Transverse colon (tissue), 4 donors: Measurements from ENCODE around the gene RIC8A. TPM values are rescaled to one million over a fixed set of nuclear protein-coding genes. Genes with fewer than 3 reads are reported as not detected.
"Not testable (repeated sequence)": the region's sequence is repeated elsewhere in the genome, so short reads cannot be mapped to it uniquely, and the experiment has no call there.

ENCODE experiments used
- DNase-seq: peaks from one replicate; pipeline ENCODE4 v3.0.0-alpha.2; 2019
- H3K27ac ChIP-seq, 4 donors: fragments of 200-600 bp; sonication (generic); 2 replicates each; pipeline ENCODE4 v1.5.1; 2016 to 2018; ENCODE audit warnings: inconsistent platforms in 4 of 4
- H3K27me3 ChIP-seq: fragments of 200-600 bp; sonication (generic); 2 replicates; pipeline ENCODE4 v1.5.1; 2017; ENCODE audit warnings: inconsistent platforms
- H3K36me3 ChIP-seq, 4 donors: fragments of 200-600 bp; sonication (generic); 2 replicates each; pipeline ENCODE4 v1.5.1; 2017 to 2019; ENCODE audit warnings: inconsistent platforms in 4 of 4
- H3K4me1 ChIP-seq, 4 donors: fragments of 200-600 bp; sonication (generic); 2 replicates each; pipeline ENCODE4 v1.5.1; 2017 to 2020; ENCODE audit warnings: inconsistent platforms in 4 of 4
- H3K4me3 ChIP-seq, 4 donors: fragments of 200-600 bp; sonication (generic); 1 replicate in 1 of 4; 2 replicates in 3 of 4; pipeline versions ENCODE4 v1.5.1 to v1.6.1; 2017 to 2019; ENCODE audit warnings: inconsistent platforms in 4 of 4
- H3K9me3 ChIP-seq, 2 donors: fragments of 200-600 bp; sonication (generic); 2 replicates each; pipeline ENCODE4 v1.5.1; 2017 to 2019; ENCODE audit warnings: inconsistent platforms in 2 of 2
- CTCF ChIP-seq, 5 experiments: fragments of 200-600 bp in 3 of 5; fragments of 450-650 bp in 2 of 5; sonication (generic) in 3 of 5; IDR thresholded peaks; 1 replicate in 2 of 5; 2 replicates in 3 of 5; pipeline ENCODE4 v1.5.1; 2016 to 2017; ENCODE audit warnings: antibody characterized with exemption in 5 of 5, inconsistent platforms in 3 of 5, mild to moderate bottlenecking in 2 of 5, moderate library complexity in 1 of 5
- EP300 ChIP-seq: sonication (generic); formaldehyde crosslinking; IDR thresholded peaks from one replicate; pipeline ENCODE4 v1.6.1; 2017; ENCODE audit warnings: antibody characterized with exemption, low read depth
- POLR2A ChIP-seq: fragments of 450-650 bp; IDR thresholded peaks from one replicate; pipeline ENCODE4 v1.6.1; 2016; ENCODE audit warnings: antibody characterized with exemption, mild to moderate bottlenecking, moderate library complexity
- POLR2AphosphoS5 ChIP-seq, 3 donors: sonication (generic); formaldehyde crosslinking; IDR thresholded peaks; one replicate each; pipeline ENCODE4 v1.6.1; 2016; ENCODE audit warnings: antibody characterized with exemption in 3 of 3
- WGBS, 2 donors: methylation state at CpG; one replicate each; pipeline ENCODE4 v1.1.5; 2018; ENCODE audit warnings: low coverage in 1 of 2; 5-methylcytosine and 5-hydroxymethylcytosine counted together
- in situ Hi-C, 4 donors: fragments of 200-750 bp; cut with MboI; loops; one replicate each; pipeline versions ENCODE4 v1.15.0 to v1.15.1; 2017; ENCODE audit warnings: low sequenced_read_pairs in 3 of 4, low pct_ligation_motif_present in 1 of 4, low pct_unique_long_range_greater_than_20kb in 1 of 4
- intact Hi-C: fragments of 100-400 bp; cut with DNase I; formaldehyde crosslinking; loops from one replicate; pipeline ENCODE4 v1.15.1; 2023; ENCODE audit warnings: low total_unique reads
- total RNA-seq, 4 donors: library from RNA; depleted of rRNA; stranded (reverse); fragments of >200 nt; gene quantifications; one replicate each; pipeline ENCODE4 v1.1.0, GENCODE V29; 2016

The RIC8A gene
- total RNA-seq, result 100 to 1,000 TPM in 2 of 4 donors, 10 to 100 TPM in 2; 59.2 to 145 (median 93.8) TPM

DNA sequence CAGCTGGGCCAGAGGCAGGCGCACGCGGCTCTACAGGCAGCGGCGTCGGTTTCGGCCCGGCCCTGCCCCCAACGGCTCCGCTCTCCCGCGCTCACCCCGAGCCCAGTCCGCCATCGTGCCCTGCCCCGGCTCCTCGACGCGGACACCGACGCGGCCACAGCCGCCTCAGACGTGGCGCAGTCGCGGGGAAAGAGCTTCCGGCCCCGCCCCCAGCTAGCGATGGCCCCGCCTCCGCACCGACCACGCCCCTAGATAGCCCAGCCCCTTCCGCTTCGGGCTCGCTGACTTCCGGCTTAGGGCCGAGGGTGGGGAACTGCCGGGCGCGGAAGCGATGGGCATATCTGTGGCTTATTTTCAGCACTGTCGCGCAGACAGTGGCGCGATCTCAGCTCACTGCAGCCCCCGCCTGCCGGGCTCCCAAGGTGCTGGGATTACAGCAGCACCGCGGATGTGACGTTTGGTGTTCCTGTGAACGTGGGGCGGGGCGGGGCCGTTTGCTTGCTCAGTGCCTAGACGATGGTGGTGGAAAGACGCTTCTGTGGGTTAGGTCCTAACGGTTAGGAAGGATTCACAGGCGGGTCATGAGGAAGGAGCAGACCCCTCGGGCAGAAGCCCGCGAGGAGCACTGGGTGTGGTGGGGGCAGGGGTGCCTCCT lies at the start of gene RIC8A, which contains the start of gene BET1L:
TSS of gene RIC8A (plus strand) at position 501 of the 655 bp plus-strand sequence. CDS start 1,147 bp downstream, outside the sequence.
TSS of gene BET1L (minus strand) at position 192 of the 655 bp plus-strand sequence. CDS start at position 114, 78 bp downstream.
- H3K4me3 ChIP-seq, result peak within 1 kb of the TSS; percentile 80 to 97 (median 96)
- TF ChIP-seq CTCF (IDR thresholded peaks at IDR 0.05) (peak in 1 of 5 experiments; percentile 25), POLR2A (peak; percentile 98), EP300 (no peak), POLR2AphosphoS5 (IDR thresholded peaks at IDR 0.05) (peak; percentile 95 to 98 (median 97))
- in situ Hi-C loops (no loop called here), intact Hi-C loops (no loop called here)
- DNase-seq, result peak; percentile 97
- H3K27ac ChIP-seq, result peak within 1 kb of the TSS; percentile 96 to 100 (median 98)
- H3K4me1 ChIP-seq, result peaks cover 27 to 45% (median 36%) of the 10 kb centered on the region in 4 donors
- H3K27me3 ChIP-seq, result no peaks in the 10 kb centered on the region
- 1% methylated on average over 57 of the region's 63 CpGs; no CpG with 5 or more reads in 1 of the 2 donors for WGBS, 2 donors
- H3K9me3 ChIP-seq, result no peaks in the 10 kb centered on the region
- peaks cover 0 to 13% (median 6%) of the 10 kb centered on the region in 4 donors for H3K36me3 ChIP-seq

GRCh38 chr11:180242-180641 lies 27.3 kb upstream of the RIC8A start:
- H3K36me3 ChIP-seq, H3K27me3 ChIP-seq, H3K4me3 ChIP-seq, intact Hi-C loops, H3K4me1 ChIP-seq, H3K9me3 ChIP-seq, in situ Hi-C loops, DNase-seq, H3K27ac ChIP-seq: not testable (repeated sequence)
- 0% methylated on average over 2 of the region's 13 CpGs; no CpG with 5 or more reads in 1 of the 2 donors for whole genome bisulfite sequencing, 2 donors
- peak in 2 of 5 experiments; percentile 6 to 30 for TF ChIP-seq CTCF (IDR thresholded peaks at IDR 0.05)

DNA sequence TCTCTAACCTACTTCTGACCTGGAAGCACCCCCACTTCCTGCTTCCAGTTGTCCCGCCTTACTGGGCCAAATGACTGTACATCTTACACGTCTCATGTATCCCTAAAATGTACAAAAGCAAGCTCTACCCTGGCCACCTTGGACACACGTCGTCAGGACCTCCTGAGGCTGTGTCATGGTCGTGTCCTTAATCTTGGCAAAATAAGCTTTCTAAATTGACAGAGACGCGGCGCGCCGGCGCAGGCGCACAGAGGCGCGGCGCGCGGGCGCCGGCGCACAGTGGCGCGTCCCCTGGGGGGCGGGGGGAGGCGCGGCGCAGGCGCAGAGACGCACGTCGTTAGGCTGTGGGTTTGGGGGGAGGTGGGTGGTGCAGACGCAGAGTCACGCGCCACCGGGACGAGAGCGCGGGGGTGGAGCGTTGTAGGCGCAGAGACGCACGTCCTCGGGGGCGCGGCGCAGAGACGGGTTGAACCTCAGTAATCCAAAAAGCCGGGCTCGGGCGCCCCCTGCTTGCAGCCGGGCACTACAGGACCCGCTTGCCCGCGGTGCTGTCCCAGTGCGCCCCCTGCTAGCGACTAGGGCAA lies 18.2 kb upstream of the RIC8A start:
- H3K4me3 ChIP-seq, H3K27ac ChIP-seq, H3K4me1 ChIP-seq, intact Hi-C loops, in situ Hi-C loops, H3K9me3 ChIP-seq, H3K27me3 ChIP-seq, H3K36me3 ChIP-seq: not testable (repeated sequence)
- peak; percentile 12 for DNase-seq
- 92% methylated on average over 6 to 48 of the region's 55 CpGs for WGBS, 2 donors

DNA sequence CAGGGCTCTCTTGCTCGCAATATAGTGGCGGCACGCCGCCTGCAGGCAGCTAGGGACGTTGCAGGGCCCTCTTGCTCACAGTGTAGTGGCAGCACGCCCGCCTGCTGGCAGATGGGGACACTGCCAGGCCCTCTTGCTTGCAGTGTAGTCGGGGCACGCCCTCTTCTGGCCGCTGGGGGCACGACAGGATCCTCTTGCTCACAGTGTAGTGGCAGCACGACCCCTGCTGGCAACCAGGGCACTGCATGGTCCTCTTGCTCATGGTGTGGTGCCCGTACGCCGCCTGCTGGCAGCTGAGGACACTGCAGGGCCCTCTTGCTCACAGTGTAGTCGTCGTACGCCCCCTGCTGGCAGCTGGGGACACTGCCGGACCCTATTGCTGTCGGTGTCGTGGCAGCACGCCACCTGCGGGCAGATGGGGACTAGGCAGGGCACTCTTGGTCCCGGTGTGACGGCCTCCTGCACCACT lies 17.6 kb upstream of the RIC8A start:
- H3K27ac ChIP-seq, H3K4me1 ChIP-seq, H3K27me3 ChIP-seq, H3K9me3 ChIP-seq, in situ Hi-C loops, H3K36me3 ChIP-seq, intact Hi-C loops, H3K4me3 ChIP-seq: not testable (repeated sequence)
- DNase-seq, result peak; percentile 21
- 79% methylated on average over 6 of the region's 25 CpGs; no CpG with 5 or more reads in 1 of the 2 donors for WGBS, 2 donors
- peak in 3 of 5 experiments; percentile 9 to 16 (median 9) for TF ChIP-seq CTCF (IDR thresholded peaks at IDR 0.05)

DNA sequence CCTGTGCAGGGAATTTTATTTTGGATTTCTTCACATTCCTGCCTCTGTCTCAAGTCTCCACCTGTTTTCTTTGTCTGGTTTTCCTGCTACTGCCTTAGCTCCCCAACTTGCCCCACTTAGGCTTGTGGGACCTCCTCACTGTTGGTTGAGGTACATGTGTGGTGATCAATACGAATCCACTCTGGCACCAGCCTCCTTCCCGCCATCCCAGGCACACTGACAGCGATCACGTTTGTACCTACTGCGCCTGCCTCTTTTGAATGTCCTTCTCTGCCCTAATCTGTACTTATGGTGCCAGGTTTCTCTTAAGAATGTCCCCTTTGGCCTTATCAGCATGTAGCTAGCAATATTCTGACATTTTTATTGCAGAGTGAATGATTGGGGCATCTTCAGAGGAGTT lies 17.0 kb upstream of the RIC8A start:
- in situ Hi-C loops, H3K27me3 ChIP-seq: not testable (repeated sequence)

More for the DNA sequence above, 17.0 kb upstream of the RIC8A start:
- H3K27ac ChIP-seq, intact Hi-C loops, H3K36me3 ChIP-seq, H3K4me1 ChIP-seq, H3K9me3 ChIP-seq, DNase-seq, H3K4me3 ChIP-seq: not testable (repeated sequence)
- WGBS, 2 donors, result 78 to 84% methylated on average over 5 of the region's 5 CpGs
